Activated naive CD4-positive, alpha-beta T cell treated with Interleukin-2 at 50 U/mL for 16 hours (primary cell): ENCODE data around the gene CCDC182.
A peak's percentile ranks its signal among the peaks of the same experiment; 100 is the strongest.

Experiments
- DNase-seq: peaks from one replicate; pipeline ENCODE4 v3.0.0-alpha.2; 2020

The CCDC182 gene

GRCh38 chr17:57755480-57756070, 10.5 kb upstream of the CCDC182 start:
- DNase-seq, result no peak

- DNase-seq, result no peak
Observed at GRCh38 chr17:57752031-57752905, 7.2 kb upstream of the CCDC182 start.

- no peak for DNase-seq
Observed at GRCh38 chr17:57751348-57751971, 6.4 kb upstream of the CCDC182 start.

GRCh38 chr17:57750895-57751294, 5.8 kb upstream of the CCDC182 start:
- no peak for DNase-seq

- no peak for DNase-seq
Observed at GRCh38 chr17:57750109-57750871, 5.2 kb upstream of the CCDC182 start.

- DNase-seq, result no peak
Observed at GRCh38 chr17:57749701-57750100, 4.6 kb upstream of the CCDC182 start.

GRCh38 chr17:57747221-57748017, 2.3 kb upstream of the CCDC182 start:
- peak; percentile 30 for DNase-seq

GRCh38 chr17:57746221-57746620, 1.1 kb upstream of the CCDC182 start:
- DNase-seq, result no peak

GRCh38 chr17:57744195-57745170, 616 bp downstream of the CCDC182 start:
- DNase-seq, result no peak

GRCh38 chr17:57740235-57740528, 4.9 kb downstream of the CCDC182 start:
- no peak for DNase-seq

GRCh38 chr17:57739402-57740234, 5.5 kb downstream of the CCDC182 start:
- no peak for DNase-seq

GRCh38 chr17:57737450-57737849, 7.6 kb downstream of the CCDC182 start:
- no peak for DNase-seq

- no peak for DNase-seq
Observed at GRCh38 chr17:57735707-57736106, 9.4 kb downstream of the CCDC182 start.

- no peak for DNase-seq
Observed at GRCh38 chr17:57735230-57735629, 9.9 kb downstream of the CCDC182 start.

GRCh38 chr17:57733085-57733484, 12.0 kb downstream of the CCDC182 start:
- no peak for DNase-seq

- no peak for DNase-seq
Observed at GRCh38 chr17:57732062-57732461, 13.0 kb downstream of the CCDC182 start.

- DNase-seq, result no peak
Observed at GRCh38 chr17:57730026-57730701, 14.9 kb downstream of the CCDC182 start.

GRCh38 chr17:57727630-57728175, 17.4 kb downstream of the CCDC182 start:
- no peak for DNase-seq

- no peak for DNase-seq
Observed at GRCh38 chr17:57726838-57727237, 18.3 kb downstream of the CCDC182 start.
